GM12878 (cell line): ENCODE results near the gene AOAH. TPM values are rescaled to one million over a fixed set of nuclear protein-coding genes. Genes with fewer than 3 reads are reported as not detected.

Experiments used
- IRF4 ChIP-seq: IDR thresholded peaks from 2 replicates; pipeline ENCODE4 v1.6.1; 2011; ENCODE audit warnings: low read depth, low read length
- PRDM15 ChIP-seq: fragments of 450-650 bp; formaldehyde crosslinking; IDR thresholded peaks from 2 replicates; pipeline ENCODE4 v1.4.0; 2020; ENCODE audit warnings: mild to moderate bottlenecking, moderate library complexity
- ZBTB40 ChIP-seq: fragments of 450-650 bp; IDR thresholded peaks from 2 replicates; pipeline ENCODE4 v1.6.1; 2016; ENCODE audit warnings: mild to moderate bottlenecking, moderate library complexity, borderline replicate concordance
- polyA plus RNA-seq, 11 experiments: library from polyadenylated mRNA; depleted of rRNA in 4 of 11; unstranded in 6 of 11; stranded (reverse) in 5 of 11; fragments of >200 nt; fragmentation: Nextera tagmentation in 4 of 11; fragmentation: Illumina TruSeq in 1 of 11; extraction: Ambion mirVana in 4 of 11; extraction: Trizol in 1 of 11; gene quantifications; 1 replicate in 1 of 11; 2 replicates in 10 of 11; pipeline versions ENCODE4 v1.2.1 to v1.2.3, GENCODE V29; 2011 to 2016; ENCODE audit warnings: inconsistent platforms in 2 of 11, missing spikeins in 2 of 11, low read depth in 1 of 11
- total RNA-seq, 4 experiments: library from RNA; depleted of rRNA in 3 of 4; stranded (reverse); fragments of >200 nt in 3 of 4; fragmentation: Illumina TruSeq in 1 of 4; extraction: Trizol in 1 of 4; gene quantifications; 2 replicates each; pipeline versions ENCODE4 v1.2.1 to v1.2.3, GENCODE V29; 2013 to 2021
- TF ChIP-seq, protein P1 (sequence below): fragments of 450-650 bp; IDR thresholded peaks from 2 replicates; pipeline ENCODE4 v1.6.1; 2017; ENCODE audit warnings: mild to moderate bottlenecking, moderate library complexity
- TF ChIP-seq, protein P2 (sequence below): fragments of 450-650 bp; IDR thresholded peaks from 2 replicates; pipeline ENCODE4 v1.6.1; 2016; ENCODE audit warnings: mild to moderate bottlenecking

AOAH gene
- total and polyA plus RNA-seq, 10 of the 15 experiments (the other 5 are each of a cell fraction or from before 2014, with no cell fraction given) = 0.32 to 2.8 (median 1.4) TPM

DNA sequence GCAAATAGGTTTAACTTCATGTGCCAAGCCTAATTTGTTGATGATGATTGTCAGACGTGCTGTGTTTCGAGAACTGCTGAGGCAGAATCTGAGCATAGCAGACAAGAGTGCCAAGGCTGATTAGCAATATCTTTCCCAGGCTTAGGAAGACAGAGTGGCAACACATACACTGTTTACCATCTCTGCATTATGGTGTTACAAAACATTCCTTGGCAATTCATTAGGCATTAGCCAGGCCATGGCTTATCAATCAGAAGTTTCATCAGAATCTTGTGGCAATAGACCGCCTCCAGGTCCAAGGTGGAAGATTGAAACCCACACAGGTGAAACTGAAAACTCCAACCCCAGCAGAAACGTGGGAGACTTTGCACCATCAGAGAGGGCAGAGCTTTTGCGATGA, 148.5 kb downstream of the AOAH start (continued):
- no peak for TF ChIP-seq ZBTB40
- TF ChIP-seq PRDM15 (CRISPR knock-in tag) = no peak
- TF ChIP-seq, protein P1, sequence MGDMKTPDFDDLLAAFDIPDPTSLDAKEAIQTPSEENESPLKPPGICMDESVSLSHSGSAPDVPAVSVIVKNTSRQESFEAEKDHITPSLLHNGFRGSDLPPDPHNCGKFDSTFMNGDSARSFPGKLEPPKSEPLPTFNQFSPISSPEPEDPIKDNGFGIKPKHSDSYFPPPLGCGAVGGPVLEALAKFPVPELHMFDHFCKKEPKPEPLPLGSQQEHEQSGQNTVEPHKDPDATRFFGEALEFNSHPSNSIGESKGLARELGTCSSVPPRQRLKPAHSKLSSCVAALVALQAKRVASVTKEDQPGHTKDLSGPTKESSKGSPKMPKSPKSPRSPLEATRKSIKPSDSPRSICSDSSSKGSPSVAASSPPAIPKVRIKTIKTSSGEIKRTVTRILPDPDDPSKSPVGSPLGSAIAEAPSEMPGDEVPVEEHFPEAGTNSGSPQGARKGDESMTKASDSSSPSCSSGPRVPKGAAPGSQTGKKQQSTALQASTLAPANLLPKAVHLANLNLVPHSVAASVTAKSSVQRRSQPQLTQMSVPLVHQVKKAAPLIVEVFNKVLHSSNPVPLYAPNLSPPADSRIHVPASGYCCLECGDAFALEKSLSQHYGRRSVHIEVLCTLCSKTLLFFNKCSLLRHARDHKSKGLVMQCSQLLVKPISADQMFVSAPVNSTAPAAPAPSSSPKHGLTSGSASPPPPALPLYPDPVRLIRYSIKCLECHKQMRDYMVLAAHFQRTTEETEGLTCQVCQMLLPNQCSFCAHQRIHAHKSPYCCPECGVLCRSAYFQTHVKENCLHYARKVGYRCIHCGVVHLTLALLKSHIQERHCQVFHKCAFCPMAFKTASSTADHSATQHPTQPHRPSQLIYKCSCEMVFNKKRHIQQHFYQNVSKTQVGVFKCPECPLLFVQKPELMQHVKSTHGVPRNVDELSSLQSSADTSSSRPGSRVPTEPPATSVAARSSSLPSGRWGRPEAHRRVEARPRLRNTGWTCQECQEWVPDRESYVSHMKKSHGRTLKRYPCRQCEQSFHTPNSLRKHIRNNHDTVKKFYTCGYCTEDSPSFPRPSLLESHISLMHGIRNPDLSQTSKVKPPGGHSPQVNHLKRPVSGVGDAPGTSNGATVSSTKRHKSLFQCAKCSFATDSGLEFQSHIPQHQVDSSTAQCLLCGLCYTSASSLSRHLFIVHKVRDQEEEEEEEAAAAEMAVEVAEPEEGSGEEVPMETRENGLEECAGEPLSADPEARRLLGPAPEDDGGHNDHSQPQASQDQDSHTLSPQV = no peak
- no peak for TF ChIP-seq IRF4
- TF ChIP-seq, protein P2, sequence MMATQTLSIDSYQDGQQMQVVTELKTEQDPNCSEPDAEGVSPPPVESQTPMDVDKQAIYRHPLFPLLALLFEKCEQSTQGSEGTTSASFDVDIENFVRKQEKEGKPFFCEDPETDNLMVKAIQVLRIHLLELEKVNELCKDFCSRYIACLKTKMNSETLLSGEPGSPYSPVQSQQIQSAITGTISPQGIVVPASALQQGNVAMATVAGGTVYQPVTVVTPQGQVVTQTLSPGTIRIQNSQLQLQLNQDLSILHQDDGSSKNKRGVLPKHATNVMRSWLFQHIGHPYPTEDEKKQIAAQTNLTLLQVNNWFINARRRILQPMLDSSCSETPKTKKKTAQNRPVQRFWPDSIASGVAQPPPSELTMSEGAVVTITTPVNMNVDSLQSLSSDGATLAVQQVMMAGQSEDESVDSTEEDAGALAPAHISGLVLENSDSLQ = no peak
